ENCODE results near the gene PRAMEF7.
"Not testable (repeated sequence)": the region's sequence is repeated elsewhere in the genome, so short reads cannot be mapped to it uniquely, and the experiment has no call there.

The PRAMEF7 gene

DNA sequence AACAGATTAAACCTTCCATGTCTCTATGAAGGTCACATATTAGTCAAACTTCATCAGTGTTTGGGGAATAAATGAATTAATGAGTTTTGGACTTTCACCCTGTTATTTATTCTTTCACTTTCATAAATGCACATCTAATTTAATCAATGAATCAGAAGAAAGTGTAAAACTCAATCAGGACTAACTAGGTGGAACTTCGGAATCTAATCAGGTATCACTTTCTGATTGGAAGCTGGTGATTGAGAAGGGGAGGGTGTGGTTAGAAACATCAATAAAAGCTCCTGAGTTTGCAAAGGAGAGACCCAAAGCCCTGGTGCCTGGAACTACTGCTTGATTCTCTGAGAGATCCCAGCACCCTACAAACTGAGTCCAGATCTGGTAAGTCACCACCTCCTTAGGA lies at the start of gene PRAMEF7:
TSS of gene PRAMEF7 (plus strand) at position 301 of the 400 bp plus-strand sequence. CDS start 1,083 bp downstream, outside the sequence.
- in situ Hi-C loops (cut with MboI; ENCODE audit: low sequenced_read_pairs): not testable (repeated sequence)

DNA sequence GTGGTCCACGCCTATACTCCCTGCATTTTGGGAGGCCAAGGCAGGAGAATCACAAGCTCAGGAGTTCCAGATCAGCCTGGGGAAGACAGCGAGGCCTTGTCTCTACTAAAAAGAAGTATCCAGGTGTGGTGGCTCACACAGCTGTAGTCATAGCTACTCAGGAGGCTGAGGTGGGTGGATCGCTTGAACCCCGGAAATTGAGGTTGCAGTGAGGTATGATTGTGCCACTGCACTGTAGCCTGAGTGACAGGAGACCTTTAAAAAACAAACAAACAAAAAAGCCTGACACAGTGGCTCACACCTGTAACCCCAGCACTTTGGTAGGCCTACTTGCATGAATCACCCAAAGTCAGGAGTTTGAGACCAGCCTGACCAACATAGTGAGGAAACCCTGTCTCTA lies 38.0 kb upstream of the PRAMEF7 start:
- in situ Hi-C loops (cut with MboI; ENCODE audit: low sequenced_read_pairs): not testable (repeated sequence)

DNA sequence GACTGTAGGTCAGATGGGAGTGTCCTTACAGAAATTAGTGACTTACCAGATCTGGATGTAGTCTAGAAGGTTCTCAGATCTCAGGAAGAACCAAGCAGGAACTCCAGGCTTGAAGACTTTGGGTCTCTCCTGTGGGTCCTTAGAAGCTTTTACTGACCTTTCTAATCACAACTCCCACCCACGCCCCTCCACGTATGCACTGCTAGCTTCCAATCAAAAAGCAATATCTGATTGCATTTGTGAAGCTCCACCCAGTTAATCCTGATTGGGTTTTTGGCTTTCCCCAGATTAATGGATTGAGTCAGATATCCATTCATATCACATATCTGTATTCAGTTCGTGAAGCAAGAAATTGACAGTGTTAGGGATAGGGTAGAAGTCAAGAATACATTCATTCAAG lies 30.3 kb upstream of the PRAMEF7 start, which contains the start of gene PRAMEF4:
TSS of gene PRAMEF4 (minus strand) at position 101 of the 400 bp plus-strand sequence. CDS start 2,807 bp downstream, outside the sequence.
- in situ Hi-C loops (cut with MboI; ENCODE audit: low sequenced_read_pairs): not testable (repeated sequence)

DNA sequence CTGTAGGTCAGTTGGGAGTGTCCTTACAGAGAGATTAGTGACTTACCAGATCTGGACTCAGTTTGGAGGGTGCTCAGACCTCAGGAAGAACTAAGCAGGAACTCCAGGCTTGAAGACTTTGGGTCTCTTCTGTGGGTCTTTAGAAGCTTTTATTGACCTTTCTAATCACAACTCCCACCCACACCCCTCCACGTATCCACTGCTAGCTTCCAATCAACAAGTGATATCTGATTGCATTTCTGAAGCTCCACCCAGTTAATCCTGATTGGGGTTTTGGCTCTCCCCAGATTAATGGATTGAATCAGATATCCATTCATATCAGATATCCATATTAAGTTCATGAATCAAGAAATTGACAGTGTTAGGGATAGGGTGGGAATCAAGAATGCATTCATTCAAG lies 18.2 kb upstream of the PRAMEF7 start, which contains the start of gene PRAMEF10:
TSS of gene PRAMEF10 (minus strand) at position 101 of the 400 bp plus-strand sequence. CDS start 2,423 bp downstream, outside the sequence.
- in situ Hi-C loops (cut with MboI; ENCODE audit: low sequenced_read_pairs): not testable (repeated sequence)

DNA sequence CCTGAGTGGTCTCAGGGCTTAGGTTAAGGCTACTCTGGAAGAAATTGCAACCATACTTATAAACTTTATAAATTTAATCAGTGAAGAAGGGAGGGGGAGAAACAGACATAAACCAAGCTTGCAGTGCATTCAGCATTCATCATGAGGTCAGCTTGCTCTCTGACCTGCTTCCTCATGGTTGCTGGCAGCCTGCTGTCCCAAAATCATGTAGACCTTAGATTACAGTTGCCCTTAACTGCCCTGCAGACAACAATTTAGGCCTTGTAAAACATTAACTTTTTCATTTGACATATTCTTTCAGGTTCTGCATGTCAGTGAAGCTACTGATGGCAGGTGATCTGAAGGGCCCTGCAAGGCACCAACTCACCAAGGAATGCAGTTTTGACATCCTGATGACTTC lies 17.2 kb upstream of the PRAMEF7 start:
- in situ Hi-C loops (cut with MboI; ENCODE audit: low sequenced_read_pairs): not testable (repeated sequence)

DNA sequence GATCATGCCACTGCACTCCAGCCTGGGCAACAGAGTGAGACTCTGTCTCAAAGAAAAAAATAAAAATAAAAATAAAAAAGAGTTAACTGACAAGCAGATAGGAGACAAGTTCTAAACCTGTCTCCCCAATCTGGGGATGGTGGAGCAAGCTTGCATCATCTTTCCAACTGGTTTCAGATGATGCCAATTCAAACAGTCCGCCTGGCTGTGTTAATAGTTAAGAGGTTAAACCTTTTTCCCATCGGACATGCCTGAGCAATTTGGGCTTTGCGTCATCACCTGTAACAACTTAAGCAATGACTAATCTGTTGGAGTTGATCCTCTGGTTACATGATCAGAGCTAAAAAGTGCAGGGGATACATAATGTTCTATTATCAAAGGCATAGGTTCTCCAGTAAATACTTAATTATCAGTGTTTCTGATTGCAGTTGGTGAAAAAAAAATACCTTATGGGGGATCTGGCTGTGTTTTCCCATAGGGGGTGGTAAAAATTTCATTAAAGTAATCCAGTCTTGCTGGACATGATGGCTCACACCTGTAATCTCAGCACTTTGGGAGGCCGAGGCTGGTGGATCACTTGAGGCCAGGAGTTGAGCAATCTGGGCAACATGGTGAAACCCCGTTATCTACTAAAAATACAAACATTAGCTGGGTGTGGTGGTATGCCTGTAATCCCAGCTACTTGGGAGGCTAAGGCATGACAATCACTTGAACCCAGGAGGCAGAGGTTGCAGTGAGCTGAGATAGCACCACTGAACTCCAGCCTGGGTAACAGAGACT lies 12.4 kb upstream of the PRAMEF7 start:
- in situ Hi-C loops (cut with MboI; ENCODE audit: low sequenced_read_pairs): not testable (repeated sequence)

DNA sequence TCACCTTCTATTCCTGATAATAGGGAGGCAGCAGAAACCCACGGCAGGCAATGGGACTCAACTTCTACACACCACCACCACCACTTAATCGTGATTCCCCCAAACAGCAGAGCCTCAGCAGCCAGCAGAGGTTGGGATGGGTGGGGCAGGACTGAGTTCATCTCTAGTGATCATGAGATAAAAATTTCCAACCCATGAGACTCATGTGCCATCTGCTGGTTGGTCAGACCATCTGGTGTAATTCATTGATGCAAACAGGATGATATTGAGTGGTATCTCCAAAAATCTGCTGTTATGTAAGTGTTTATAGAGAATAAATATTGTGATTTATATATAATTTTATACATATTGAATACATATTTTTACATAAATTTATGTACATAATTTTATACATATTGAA lies 5.3 kb downstream of the PRAMEF7 start:
- in situ Hi-C loops (cut with MboI; ENCODE audit: low sequenced_read_pairs): not testable (repeated sequence)

DNA sequence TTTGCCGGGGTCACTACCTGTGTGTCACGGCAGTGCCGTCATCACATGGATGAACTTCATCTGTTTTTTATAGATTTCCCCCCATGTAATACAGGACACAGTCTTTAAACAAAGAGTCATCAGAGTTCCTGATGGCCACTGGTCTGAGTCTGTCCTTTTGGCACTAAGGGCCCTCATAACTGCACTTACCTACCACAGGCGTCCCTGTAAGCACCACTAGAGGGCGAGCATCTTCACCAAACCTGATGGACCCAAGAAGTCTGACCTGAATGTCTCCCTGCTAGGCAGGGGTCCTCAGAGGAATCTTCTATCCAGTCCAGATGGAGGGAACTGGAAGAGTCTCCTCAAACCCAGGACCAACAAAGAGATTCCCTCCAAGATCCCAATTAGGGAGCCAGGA lies 8.0 kb downstream of the PRAMEF7 start:
- in situ Hi-C loops (cut with MboI; ENCODE audit: low sequenced_read_pairs): not testable (repeated sequence)

DNA sequence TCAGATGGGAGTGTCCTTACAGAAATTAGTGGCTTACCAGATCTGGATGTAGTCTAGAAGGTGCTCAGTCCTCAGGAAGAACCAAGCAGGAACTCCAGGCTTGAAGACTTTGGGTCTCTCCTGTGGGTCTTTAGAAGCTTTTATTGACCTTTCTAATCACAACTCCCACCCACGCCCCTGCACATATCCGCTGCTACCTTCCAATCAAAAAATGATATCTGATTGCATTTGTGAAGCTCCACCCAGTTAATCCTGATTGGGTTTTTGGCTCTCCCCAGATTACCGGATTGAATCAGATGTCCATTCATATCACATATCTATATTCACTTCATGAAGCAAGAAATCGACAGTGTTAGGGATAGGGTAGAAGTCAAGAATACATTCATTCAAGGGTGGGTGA lies 31.1 kb downstream of the PRAMEF7 start, which contains the start of gene PRAMEF6:
TSS of gene PRAMEF6 (minus strand) at position 101 of the 400 bp plus-strand sequence. CDS start 5,062 bp downstream, outside the sequence.
- in situ Hi-C loops (cut with MboI; ENCODE audit: low sequenced_read_pairs): not testable (repeated sequence)
